ENCODE measurements around the gene UGT1A4.
A peak's percentile ranks its signal among the peaks of the same experiment; 100 is the strongest.

Gene UGT1A4

GRCh38 chr2:233674995-233675394, 43.5 kb upstream of the UGT1A4 start:
- no peak overlapping the region for H3K27ac ChIP-seq
- no peak overlapping the region for H3K4me3 ChIP-seq (ENCODE audit: low read depth, low read length)
- H3K9me3 ChIP-seq (ENCODE audit: severe bottlenecking) = peaks cover 2% of the 10 kb centered on the region
- no peaks in the 10 kb centered on the region for H3K36me3 ChIP-seq
- DNase-seq = peak; percentile 45
- TF ChIP-seq CTCF (IDR thresholded peaks at IDR 0.05; ENCODE audit: low read depth, low read length) = peak; percentile 24; the same call in 1 of the 2 replicates
- H3K27me3 ChIP-seq (ENCODE audit: insufficient read depth, low read depth, severe bottlenecking) = no peaks in the 10 kb centered on the region

GRCh38 chr2:233676046-233676445, 42.5 kb upstream of the UGT1A4 start:
- H3K36me3 ChIP-seq = no peaks in the 10 kb centered on the region
- H3K27ac ChIP-seq = no peak overlapping the region
- H3K9me3 ChIP-seq (ENCODE audit: severe bottlenecking) = peaks cover 2% of the 10 kb centered on the region
- TF ChIP-seq CTCF (IDR thresholded peaks at IDR 0.05; ENCODE audit: low read depth, low read length) = no peak
- DNase-seq = no peak
- H3K4me3 ChIP-seq (ENCODE audit: low read depth, low read length) = no peak overlapping the region
- H3K27me3 ChIP-seq (ENCODE audit: insufficient read depth, low read depth, severe bottlenecking) = no peaks in the 10 kb centered on the region

GRCh38 chr2:233679196-233679595, 39.3 kb upstream of the UGT1A4 start:
- peaks cover 2% of the 10 kb centered on the region for H3K9me3 ChIP-seq (ENCODE audit: severe bottlenecking)
- H3K36me3 ChIP-seq = no peaks in the 10 kb centered on the region
- H3K27ac ChIP-seq = no peak overlapping the region
- no peaks in the 10 kb centered on the region for H3K27me3 ChIP-seq (ENCODE audit: insufficient read depth, low read depth, severe bottlenecking)
- no peak overlapping the region for H3K4me3 ChIP-seq (ENCODE audit: low read depth, low read length)
- no peak for DNase-seq
- no peak for TF ChIP-seq CTCF (IDR thresholded peaks at IDR 0.05; ENCODE audit: low read depth, low read length)

- no peak for TF ChIP-seq CTCF (IDR thresholded peaks at IDR 0.05; ENCODE audit: low read depth, low read length)
- H3K4me3 ChIP-seq (ENCODE audit: low read depth, low read length) = no peak overlapping the region
- H3K9me3 ChIP-seq (ENCODE audit: severe bottlenecking) = peaks cover 2% of the 10 kb centered on the region
- no peak for DNase-seq
- H3K27ac ChIP-seq = no peak overlapping the region
- no peaks in the 10 kb centered on the region for H3K36me3 ChIP-seq
- no peaks in the 10 kb centered on the region for H3K27me3 ChIP-seq (ENCODE audit: insufficient read depth, low read depth, severe bottlenecking)
Observed at GRCh38 chr2:233680361-233681045, 38.0 kb upstream of the UGT1A4 start.

- H3K36me3 ChIP-seq = no peaks in the 10 kb centered on the region
- no peak for DNase-seq
- no peak within 1 kb of the TSS for H3K4me3 ChIP-seq (ENCODE audit: low read depth, low read length)
- H3K27ac ChIP-seq = no peak within 1 kb of the TSS
- no peaks in the 10 kb centered on the region for H3K9me3 ChIP-seq (ENCODE audit: severe bottlenecking)
- no peak for TF ChIP-seq CTCF (IDR thresholded peaks at IDR 0.05; ENCODE audit: low read depth, low read length)
- no peaks in the 10 kb centered on the region for H3K27me3 ChIP-seq (ENCODE audit: insufficient read depth, low read depth, severe bottlenecking)
Observed at GRCh38 chr2:233681521-233682099, 36.9 kb upstream of the UGT1A4 start, which contains the start of gene UGT1A7. Gene UGT1A7 (plus strand): TSS chr2:233681901. CDS start chr2:233681938, 37 bp downstream.

Measured in WERI-Rb-1 (cell line).